HepG2 (cell line): Measurements from ENCODE around the gene ACBD6. TPM values are rescaled to one million over a fixed set of nuclear protein-coding genes. Genes with fewer than 3 reads are reported as not detected.

Experiments
- ATAC-seq: fragments of 200-7000 bp; cut with Tn5 transposase; 3 replicates; pipeline ENCODE4 v1.9.1; 2020; ENCODE audit warnings: mild to moderate bottlenecking, moderate library complexity
- BruUV-seq: library from RNA; stranded (reverse); fragments of 400-500 nt; replicated peaks from 2 replicates; lab custom pipeline; 2021; lab: Mats Ljungman, UMichigan
- CTCF ChIA-PET: fragments of 300-600 bp; formaldehyde crosslinking; extraction: SDS; loops from one replicate; lab custom pipeline; 2021; ENCODE audit warnings: low total read pairs, inconsistent platforms, low intra/inter-chr PET ratio; lab: Yijun Ruan, JAX
- POLR2A ChIA-PET: fragments of 350-600 bp; sonication (Branson Sonifier 250); formaldehyde crosslinking; loops from one replicate; lab custom pipeline; 2020; ENCODE audit warnings: antibody characterized with exemption, inconsistent platforms; lab: Yijun Ruan, JAX
- DNase-seq: peaks from one replicate; pipeline ENCODE4 v3.0.0-alpha.2; 2015; ENCODE audit warnings: low spot score
- FAIRE-seq: peaks from 3 replicates; lab custom pipeline; 2011; peaks lifted over from hg19 to GRCh38; lab: Jason Lieb, UNC
- H2AFZ ChIP-seq: one replicate; pipeline ENCODE4 v1.6.1; 2011; ENCODE audit warnings: low read length, inconsistent platforms
- H3K27ac ChIP-seq: fragments of 300-600 bp; 3 replicates; pipeline ENCODE4 v1.8.0; 2011; ENCODE audit warnings: mixed run types, mild to moderate bottlenecking, mixed read lengths, low read length, inconsistent platforms; ENCODE audit not compliant: insufficient read depth; ENCODE audit errors: extremely low read length
- H3K27me3 ChIP-seq, 2 experiments: fragments of 200-600 bp in 1 of 2; 2 replicates in 1 of 2; 3 replicates in 1 of 2; pipeline versions ENCODE4 v1.6.0 to v1.8.0; 2011; ENCODE audit warnings: low read length in 2 of 2, mild to moderate bottlenecking in 2 of 2, moderate library complexity in 2 of 2, inconsistent platforms in 1 of 2; ENCODE audit not compliant: insufficient read depth in 2 of 2, control insufficient read depth in 1 of 2
- H3K36me3 ChIP-seq, 2 experiments: fragments of 200-600 bp in 1 of 2; replicated peaks in 1 of 2; 2 replicates in 1 of 2; 3 replicates in 1 of 2; pipeline versions ENCODE4 v1.5.1 to v1.8.0; 2011; ENCODE audit warnings: low read length in 2 of 2, inconsistent platforms in 1 of 2; ENCODE audit not compliant: insufficient read depth in 2 of 2, control insufficient read depth in 1 of 2
- H3K4me1 ChIP-seq: 2 replicates; pipeline ENCODE4 v1.5.1; 2012; ENCODE audit warnings: low read length, inconsistent platforms; ENCODE audit not compliant: insufficient read depth
- H3K4me2 ChIP-seq: 2 replicates; pipeline ENCODE4 v1.6.0; 2011; ENCODE audit warnings: low read depth, low read length, inconsistent platforms
- H3K4me3 ChIP-seq, 3 experiments: fragments of 200-600 bp in 1 of 3; sonication (generic), shearing (Covaris generic) in 1 of 3; replicated peaks in 1 of 3; 2 replicates each; pipeline ENCODE4 v1.5.1; 2011 to 2016; ENCODE audit warnings: low read length in 3 of 3, inconsistent platforms in 2 of 3, low read depth in 2 of 3, mild to moderate bottlenecking in 2 of 3, control low read depth in 1 of 3, mixed read lengths in 1 of 3; ENCODE audit not compliant: insufficient read depth in 1 of 3
- H3K79me2 ChIP-seq: one replicate; pipeline ENCODE4 v1.6.1; 2011; ENCODE audit warnings: low read length, inconsistent platforms; ENCODE audit not compliant: insufficient read depth
- H3K9ac ChIP-seq: 2 replicates; pipeline ENCODE4 v1.6.0; 2011; ENCODE audit warnings: mild to moderate bottlenecking, low read depth, low read length, inconsistent platforms; ENCODE audit not compliant: insufficient read depth
- H3K9me3 ChIP-seq: 2 replicates; pipeline ENCODE4 v1.5.1; 2012; ENCODE audit warnings: mild to moderate bottlenecking, low read length
- H4K20me1 ChIP-seq: 2 replicates; pipeline ENCODE4 v1.6.0; 2011; ENCODE audit warnings: inconsistent platforms, mild to moderate bottlenecking, low read length, moderate library complexity; ENCODE audit not compliant: insufficient read depth
- ELF3 ChIP-seq: IDR thresholded peaks from 2 replicates; pipeline ENCODE4 v1.6.1; 2016; ENCODE audit warnings: missing genetic modification reagents, missing compliant biosample characterization
- HOXA5 ChIP-seq: sonication (generic); formaldehyde crosslinking; IDR thresholded peaks from 2 replicates; pipeline ENCODE4 v1.4.0; 2020; ENCODE audit warnings: missing genetic modification reagents
- MAFK ChIP-seq, 2 experiments: IDR thresholded peaks in 1 of 2; conservative IDR thresholded peaks in 1 of 2; 2 replicates each; pipeline ENCODE4 v1.6.1; 2011; ENCODE audit warnings: improper control_type of control experiment in 2 of 2, low read length in 2 of 2
- MEIS1 ChIP-seq: sonication (generic); formaldehyde crosslinking; IDR thresholded peaks from 2 replicates; pipeline ENCODE4 v1.9.0; 2021; ENCODE audit warnings: mild to moderate bottlenecking, missing genetic modification reagents, moderate library complexity, borderline replicate concordance
- RARA ChIP-seq: IDR thresholded peaks from 2 replicates; pipeline ENCODE4 v1.6.1; 2016; ENCODE audit warnings: missing genetic modification reagents, missing compliant biosample characterization
- SAFB2 ChIP-seq: sonication (generic); formaldehyde crosslinking; IDR thresholded peaks from 2 replicates; pipeline ENCODE4 v1.5.1; 2020; ENCODE audit warnings: missing genetic modification reagents, low read depth, mild to moderate bottlenecking, borderline replicate concordance
- TARDBP ChIP-seq: sonication (generic); formaldehyde crosslinking; IDR thresholded peaks from 2 replicates; pipeline ENCODE4 v1.8.0; 2022; ENCODE audit warnings: mild to moderate bottlenecking, missing genetic modification reagents
- TCF7 ChIP-seq: sonication (generic); IDR thresholded peaks from 2 replicates; pipeline ENCODE4 v1.6.1; 2016; ENCODE audit warnings: antibody characterized with exemption, low read depth
- ZFX ChIP-seq: sonication (generic); formaldehyde crosslinking; IDR thresholded peaks from 2 replicates; pipeline ENCODE4 v1.4.0; 2020; ENCODE audit warnings: mild to moderate bottlenecking, low read depth, missing genetic modification reagents, moderate library complexity
- WGBS: methylation state at CpG from one replicate; pipeline ENCODE4 v1.1.6; 2017; ENCODE audit warnings: low lambda C conversion rate; 5-methylcytosine and 5-hydroxymethylcytosine counted together
- in situ Hi-C: cut with HindIII; loops from 2 replicates; pipeline ENCODE4 v1.10.0; 2017; ENCODE audit warnings: low pct_unique_long_range_greater_than_20kb; ENCODE audit not compliant: extremely low pct_ligation_motif_present
- intact Hi-C: fragments of 100-400 bp; cut with micrococcal nuclease; formaldehyde crosslinking; loops from one replicate; pipeline ENCODE4 v1.10.0; 2022; ENCODE audit not compliant: unreplicated experiment
- polyA plus RNA-seq, 8 experiments: library from polyadenylated mRNA; depleted of rRNA in 3 of 8; stranded (reverse) in 7 of 8; unstranded in 1 of 8; fragments of >200 nt; fragmentation: Illumina TruSeq in 4 of 8; extraction: Trizol in 4 of 8; gene quantifications; 2 replicates each; pipeline versions ENCODE4 v1.2.1 to v1.2.3, GENCODE V29; 2011 to 2016; ENCODE audit warnings: low read depth in 4 of 8, missing spikeins in 1 of 8, mixed read lengths in 1 of 8; ENCODE audit not compliant: insufficient read depth in 1 of 8
- total RNA-seq, 5 experiments: library from RNA; depleted of rRNA; stranded (reverse); fragments of >200 nt; fragmentation: Illumina TruSeq; extraction: Trizol; gene quantifications; 2 replicates each; pipeline ENCODE4 v1.2.3, GENCODE V29; 2016; ENCODE audit warnings: low read depth in 1 of 5
- TF ChIP-seq, protein P1 (sequence below): IDR thresholded peaks from 2 replicates; pipeline ENCODE4 v1.6.1; 2016; ENCODE audit warnings: control low read depth
- TF ChIP-seq, protein P2 (sequence below): IDR thresholded peaks from 2 replicates; pipeline ENCODE4 v1.6.1; 2012; ENCODE audit warnings: inconsistent platforms
- TF ChIP-seq, protein P3 (sequence below): sonication (generic); formaldehyde crosslinking; IDR thresholded peaks from 2 replicates; pipeline ENCODE4 v1.4.0; 2020; ENCODE audit warnings: mild to moderate bottlenecking, missing genetic modification reagents
- TF ChIP-seq, protein P4 (sequence below): sonication (generic); formaldehyde crosslinking; IDR thresholded peaks from 2 replicates; pipeline ENCODE4 v1.8.0; 2022; ENCODE audit warnings: missing genetic modification reagents, low read depth, mild to moderate bottlenecking, borderline replicate concordance

Gene ACBD6
- total and polyA plus RNA-seq, 2 of the 13 experiments (the other 11 are each of a cell fraction or from before 2014, with no cell fraction given): 33.5 to 47.2 TPM

DNA sequence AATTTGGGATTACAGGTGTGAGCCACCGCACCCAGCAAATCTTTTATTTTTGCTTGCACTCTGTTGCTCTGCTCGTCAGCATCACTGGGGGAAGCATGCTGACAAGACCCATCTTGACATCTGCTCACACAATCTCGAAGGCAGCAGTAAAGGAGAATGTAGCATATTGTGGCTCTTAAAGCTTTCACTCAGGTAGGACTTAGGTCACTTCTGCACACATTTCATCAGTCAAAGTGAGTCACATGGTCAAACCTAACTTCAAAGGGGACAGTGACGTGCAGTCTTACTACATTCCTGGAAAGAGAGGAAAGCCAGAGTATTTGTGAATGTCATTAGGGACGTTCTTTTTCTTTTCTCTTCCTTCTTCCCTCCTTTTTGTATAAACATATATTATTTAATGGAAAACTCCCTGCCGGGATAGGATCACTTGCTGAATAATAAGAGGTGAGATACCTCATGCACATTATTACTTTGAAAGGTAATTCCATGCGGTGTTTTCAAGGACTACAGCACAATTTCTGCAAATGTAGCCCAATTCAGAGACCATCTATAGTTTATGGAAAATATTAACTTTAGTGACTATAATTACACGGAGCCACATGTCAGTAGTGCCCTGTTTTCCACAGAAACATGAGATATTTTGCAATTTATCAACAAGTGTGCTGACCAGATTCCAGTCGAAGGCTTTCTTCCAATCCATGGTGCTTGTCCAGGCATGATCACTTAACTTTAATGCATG lies 19.3 kb upstream of the ACBD6 start (continued):
- TF ChIP-seq, protein P1, sequence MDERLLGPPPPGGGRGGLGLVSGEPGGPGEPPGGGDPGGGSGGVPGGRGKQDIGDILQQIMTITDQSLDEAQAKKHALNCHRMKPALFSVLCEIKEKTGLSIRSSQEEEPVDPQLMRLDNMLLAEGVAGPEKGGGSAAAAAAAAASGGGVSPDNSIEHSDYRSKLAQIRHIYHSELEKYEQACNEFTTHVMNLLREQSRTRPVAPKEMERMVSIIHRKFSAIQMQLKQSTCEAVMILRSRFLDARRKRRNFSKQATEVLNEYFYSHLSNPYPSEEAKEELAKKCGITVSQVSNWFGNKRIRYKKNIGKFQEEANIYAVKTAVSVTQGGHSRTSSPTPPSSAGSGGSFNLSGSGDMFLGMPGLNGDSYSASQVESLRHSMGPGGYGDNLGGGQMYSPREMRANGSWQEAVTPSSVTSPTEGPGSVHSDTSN (CRISPR knock-in tag): no peak
- TF ChIP-seq, protein P2, sequence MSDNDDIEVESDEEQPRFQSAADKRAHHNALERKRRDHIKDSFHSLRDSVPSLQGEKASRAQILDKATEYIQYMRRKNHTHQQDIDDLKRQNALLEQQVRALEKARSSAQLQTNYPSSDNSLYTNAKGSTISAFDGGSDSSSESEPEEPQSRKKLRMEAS: 0 out of 2 replicates have a peak, but pooled peaks have one; percentile 15
- TF ChIP-seq SAFB2 (CRISPR knock-in tag) (no peak), HOXA5 (CRISPR knock-in tag) (no peak)

DNA sequence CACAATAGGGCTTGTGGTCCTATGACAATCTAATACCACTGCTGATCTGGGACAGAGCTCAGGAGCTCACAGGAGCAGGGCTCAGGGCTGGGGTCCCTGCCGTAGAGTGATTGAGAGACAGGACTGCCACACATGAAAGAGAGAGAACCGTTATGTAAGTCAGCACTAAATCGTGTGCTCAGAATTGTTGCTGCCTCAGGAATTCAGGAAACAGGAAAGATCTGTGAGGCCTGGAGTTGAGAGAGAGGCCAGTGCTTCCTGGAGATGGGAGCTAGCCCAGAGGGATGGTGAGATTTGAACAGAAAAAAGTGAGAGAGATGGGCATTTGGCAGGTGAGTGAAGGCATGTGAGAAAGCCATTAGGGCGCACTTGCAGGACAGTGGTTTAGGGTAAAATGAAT lies 17.5 kb upstream of the ACBD6 start:
- H3K36me3 ChIP-seq: no peaks in the 10 kb centered on the region
- WGBS: 47% methylated on average over 4 of the region's 4 CpGs
- intact Hi-C loops (loop anchor here (5.0 kb wide), 1 partner anchor 342 kb away; no protein-coding TSS in a partner anchor), in situ Hi-C loops (loop anchor here (5.0 to 25.0 kb wide), 2 partner anchors 342 to 617 kb away; no protein-coding TSS in a partner anchor)
- H3K79me2 ChIP-seq: no peaks in the 10 kb centered on the region
- TF ChIP-seq, protein P3, sequence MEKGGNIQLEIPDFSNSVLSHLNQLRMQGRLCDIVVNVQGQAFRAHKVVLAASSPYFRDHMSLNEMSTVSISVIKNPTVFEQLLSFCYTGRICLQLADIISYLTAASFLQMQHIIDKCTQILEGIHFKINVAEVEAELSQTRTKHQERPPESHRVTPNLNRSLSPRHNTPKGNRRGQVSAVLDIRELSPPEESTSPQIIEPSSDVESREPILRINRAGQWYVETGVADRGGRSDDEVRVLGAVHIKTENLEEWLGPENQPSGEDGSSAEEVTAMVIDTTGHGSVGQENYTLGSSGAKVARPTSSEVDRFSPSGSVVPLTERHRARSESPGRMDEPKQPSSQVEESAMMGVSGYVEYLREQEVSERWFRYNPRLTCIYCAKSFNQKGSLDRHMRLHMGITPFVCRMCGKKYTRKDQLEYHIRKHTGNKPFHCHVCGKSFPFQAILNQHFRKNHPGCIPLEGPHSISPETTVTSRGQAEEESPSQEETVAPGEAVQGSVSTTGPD: no peak
- peak; percentile 40; the same call in 1 of the 2 replicates for TF ChIP-seq ELF3 (CRISPR knock-in tag)
- TF ChIP-seq RARA (CRISPR knock-in tag): peak; percentile 49
- no peak for TF ChIP-seq MEIS1
- TF ChIP-seq, protein P4, sequence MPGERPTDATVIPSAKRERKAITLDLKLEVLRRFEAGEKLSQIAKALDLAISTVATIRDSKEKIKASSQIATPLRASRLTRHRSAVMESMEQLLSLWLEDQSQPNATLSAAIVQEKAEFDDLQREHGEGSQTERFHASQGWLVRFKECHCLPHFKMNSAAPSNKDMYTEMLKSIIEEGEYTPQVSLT (CRISPR knock-in tag): no peak
- no peak for TF ChIP-seq TARDBP
- 0 out of 2 replicates have a peak, but pooled peaks have one; percentile 16 for TF ChIP-seq ZFX (CRISPR knock-in tag)
- TF ChIP-seq MAFK (conservative IDR thresholded peaks at IDR 0.05 in 1 of 2, IDR thresholded peaks at IDR 0.05 in 1 of 2; ENCODE audit: low read length in 2 of 2): 0 out of 4 replicates have a peak, but pooled peaks of 1 of the 2 experiments have one; percentile 13
- TF ChIP-seq TCF7: no peak
- ATAC-seq (no peak), FAIRE-seq (no peak), DNase-seq (no peak)
- H3K4me2 ChIP-seq: no peak overlapping the region
- peak overlapping the region; percentile 40 for H2AFZ ChIP-seq
- BruUV-seq: no TSS peak
- H3K27me3 ChIP-seq: no peaks in the 10 kb centered on the region
- POLR2A ChIA-PET: interaction anchor here (0.9 kb wide), 1 partner anchor 18 kb away, joined by 3 read pairs; no protein-coding TSS in a partner anchor
- H3K9ac ChIP-seq: no peak overlapping the region
- no peak overlapping the region for H3K27ac ChIP-seq
- peaks cover 47% of the 10 kb centered on the region for H3K4me1 ChIP-seq
- no peaks in the 10 kb centered on the region for H3K9me3 ChIP-seq
- no peaks in the 10 kb centered on the region for H4K20me1 ChIP-seq
- CTCF ChIA-PET: no interaction called here
- H3K4me3 ChIP-seq: no peak overlapping the region
